HG03060 (cell line): Measurements from ENCODE around the gene EPHX1.
"Not testable (repeated sequence)": the region's sequence is repeated elsewhere in the genome, so short reads cannot be mapped to it uniquely, and the experiment has no call there.

Experiments used
- ATAC-seq: cut with Tn5 transposase; IDR thresholded peaks from one replicate; pipeline ENCODE4 v1.9.1; 2021; ENCODE audit warnings: low read depth, moderate number of reproducible peaks; ENCODE audit not compliant: unreplicated experiment

Gene EPHX1

GRCh38 chr1:225777058-225777582 lies 32.8 kb upstream of the EPHX1 start:
- ATAC-seq, result peak; percentile 4

- peak; percentile 99 for ATAC-seq
These were observed 32.2 kb upstream of the EPHX1 start, which contains the start of gene SRP9 for GRCh38 chr1:225777583-225778336. Gene SRP9, plus strand, starts transcription at chr1:225777826. Its CDS starts 115 bp downstream, at chr1:225777941.

GRCh38 chr1:225778337-225778669 lies 31.6 kb upstream of the EPHX1 start:
- ATAC-seq, result no peak

GRCh38 chr1:225779165-225779564 lies 30.8 kb upstream of the EPHX1 start:
- ATAC-seq, result not testable (repeated sequence)

- no peak for ATAC-seq
These were observed 29.8 kb upstream of the EPHX1 start for GRCh38 chr1:225780134-225780533.

GRCh38 chr1:225780630-225781029 lies 29.3 kb upstream of the EPHX1 start:
- ATAC-seq, result no peak

- not testable (repeated sequence) for ATAC-seq
These were observed 20.8 kb upstream of the EPHX1 start for GRCh38 chr1:225789142-225789541.

GRCh38 chr1:225794954-225795353 lies 15.0 kb upstream of the EPHX1 start:
- ATAC-seq, result no peak

GRCh38 chr1:225796097-225796496 lies 13.8 kb upstream of the EPHX1 start:
- ATAC-seq, result not testable (repeated sequence)

GRCh38 chr1:225801146-225801545 lies 8.8 kb upstream of the EPHX1 start:
- not testable (repeated sequence) for ATAC-seq

GRCh38 chr1:225806249-225806648 lies 3.7 kb upstream of the EPHX1 start:
- no peak for ATAC-seq

GRCh38 chr1:225806736-225807135 lies 3.2 kb upstream of the EPHX1 start:
- not testable (repeated sequence) for ATAC-seq

GRCh38 chr1:225808136-225808535 lies 1.8 kb upstream of the EPHX1 start:
- ATAC-seq, result no peak

- ATAC-seq, result not testable (repeated sequence)
These were observed 935 bp downstream of the EPHX1 start for GRCh38 chr1:225810579-225811538.

GRCh38 chr1:225811622-225812487 lies 1.9 kb downstream of the EPHX1 start:
- ATAC-seq, result no peak

GRCh38 chr1:225812488-225813213 lies 2.7 kb downstream of the EPHX1 start:
- ATAC-seq, result no peak

GRCh38 chr1:225813214-225813964 lies 3.5 kb downstream of the EPHX1 start:
- ATAC-seq, result no peak

- ATAC-seq, result no peak
These were observed 4.5 kb downstream of the EPHX1 start for GRCh38 chr1:225814381-225814780.

GRCh38 chr1:225815090-225815489 lies 5.2 kb downstream of the EPHX1 start:
- ATAC-seq, result not testable (repeated sequence)
